Endodermal cell (in vitro differentiated cells): Measurements from ENCODE around the gene UTS2B. TPM values are rescaled to one million over a fixed set of nuclear protein-coding genes. Genes with fewer than 3 reads are reported as not detected.

ENCODE experiments used
- DNase-seq: peaks from one replicate; pipeline ENCODE4 v3.0.0-alpha.2; 2017
- H3K27ac ChIP-seq: 2 replicates; pipeline ENCODE4 v1.5.1; 2013; ENCODE audit warnings: mild to moderate bottlenecking, low read depth, low read length, moderate library complexity
- H3K27me3 ChIP-seq: 2 replicates; pipeline ENCODE4 v1.6.1; 2013; ENCODE audit warnings: mild to moderate bottlenecking, low read length, moderate library complexity; ENCODE audit not compliant: insufficient read depth, control insufficient read depth, poor library complexity, severe bottlenecking
- H3K36me3 ChIP-seq: 2 replicates; pipeline ENCODE4 v1.7.0; 2013; ENCODE audit warnings: mild to moderate bottlenecking, low read length, moderate library complexity; ENCODE audit not compliant: control insufficient read depth, insufficient read depth
- H3K4me1 ChIP-seq: one replicate; pipeline ENCODE4 v1.7.0; 2013; ENCODE audit warnings: low read length; ENCODE audit not compliant: control insufficient read depth, insufficient read depth
- H3K4me3 ChIP-seq: 2 replicates; pipeline ENCODE4 v1.5.1; 2013; ENCODE audit warnings: mild to moderate bottlenecking, low read length, moderate library complexity
- H3K9ac ChIP-seq: 2 replicates; pipeline ENCODE4 v1.6.1; 2013; ENCODE audit warnings: mild to moderate bottlenecking, low read length, moderate library complexity; ENCODE audit not compliant: poor library complexity, severe bottlenecking; ENCODE audit errors: extremely low read depth
- H3K9me3 ChIP-seq: 2 replicates; pipeline ENCODE4 v1.6.1; 2013; ENCODE audit warnings: mild to moderate bottlenecking, low read length, moderate library complexity; ENCODE audit not compliant: control insufficient read depth
- H3K27ac Mint-ChIP-seq: 2 replicates; pipeline ENCODE4 v1.8.0; 2020; ENCODE audit warnings: mixed read lengths
- H3K27me3 Mint-ChIP-seq: 2 replicates; pipeline ENCODE4 v1.8.0; 2021; ENCODE audit warnings: mild to moderate bottlenecking, mixed read lengths; ENCODE audit not compliant: insufficient read depth
- H3K36me3 Mint-ChIP-seq: 2 replicates; pipeline ENCODE4 v1.8.0; 2020; ENCODE audit warnings: low read depth, mixed read lengths
- H3K4me1 Mint-ChIP-seq: 2 replicates; pipeline ENCODE4 v1.8.0; 2020; ENCODE audit warnings: mixed read lengths
- H3K4me3 Mint-ChIP-seq: 2 replicates; pipeline ENCODE4 v1.8.0; 2020; ENCODE audit warnings: mild to moderate bottlenecking, moderate library complexity, mixed read lengths
- H3K9me3 Mint-ChIP-seq: 2 replicates; pipeline ENCODE4 v1.8.0; 2020; ENCODE audit warnings: mild to moderate bottlenecking, mixed read lengths
- CTCF ChIP-seq: fragments of 200-600 bp; sonication (generic); conservative IDR thresholded peaks from 2 replicates; pipeline ENCODE4 v1.5.0; 2021; ENCODE audit warnings: antibody characterized with exemption, mild to moderate bottlenecking
- WGBS, 2 experiments: methylation state at CpG; one replicate each; pipeline versions ENCODE4 v1.1.5 to v1.1.7; 2013; ENCODE audit warnings: missing lambda C conversion rate in 2 of 2, mixed read lengths in 1 of 2; ENCODE audit not compliant: insufficient coverage in 1 of 2, insufficient read length in 1 of 2; 5-methylcytosine and 5-hydroxymethylcytosine counted together
- total RNA-seq, 2 donors: library from RNA; stranded (reverse); fragmentation: NEBNext Ultra II Directional in 1 of 2; extraction: Animal tissue kit (Norgen Biotek cat#: 25700) in 1 of 2; gene quantifications; 2 replicates in 1 of 2; 3 replicates in 1 of 2; pipeline ENCODE4 v1.2.1, GENCODE V29; 2021

The UTS2B gene
- total RNA-seq, 2 donors from 2014 or later: 0.90 TPM; not detected in 1

- peaks cover 18% of the 10 kb centered on the region for H3K36me3 Mint-ChIP-seq
- peaks cover 34% of the 10 kb centered on the region for H3K36me3 ChIP-seq
These were observed 25.1 kb upstream of the UTS2B start for GRCh38 chr3:191355406-191355805.

DNA sequence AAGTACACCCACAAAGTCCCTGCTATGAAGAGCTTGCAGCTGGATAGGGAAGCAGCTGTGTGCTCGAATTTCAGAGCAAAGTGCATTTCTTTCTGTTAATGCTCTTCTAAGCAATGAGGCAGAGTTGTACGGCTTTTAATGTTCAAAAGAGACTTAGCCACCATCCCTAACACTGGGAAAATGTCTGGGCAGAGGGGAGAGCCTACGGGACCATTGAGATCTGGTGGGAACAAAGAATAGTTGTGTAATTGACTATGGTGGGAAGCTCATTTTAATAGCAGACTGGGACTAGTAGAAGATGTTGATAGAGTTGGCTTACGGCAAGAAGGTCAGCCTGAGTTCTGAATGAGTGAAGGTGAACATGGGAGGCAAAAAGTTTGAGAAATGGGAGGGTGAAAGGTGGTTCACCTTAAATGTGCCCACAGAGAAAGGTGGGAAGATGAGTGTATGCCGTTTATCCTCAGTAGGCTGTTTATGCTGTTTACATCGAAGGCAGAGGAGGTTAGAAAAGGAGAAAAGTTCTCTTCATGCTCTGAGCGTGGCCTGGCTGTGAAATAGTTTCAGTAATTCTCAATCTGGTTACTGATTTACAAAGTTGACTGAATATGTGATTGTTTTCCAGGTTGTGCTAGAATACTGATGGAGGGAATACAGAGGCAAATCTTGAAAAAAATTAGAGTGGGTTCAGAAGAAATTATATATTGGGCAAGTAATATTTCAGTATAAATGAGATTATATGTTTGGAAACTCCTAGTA, 22.9 kb upstream of the UTS2B start:
- H3K36me3 ChIP-seq: peaks cover 12% of the 10 kb centered on the region
- DNase-seq: no peak
- peak overlapping the region; percentile 45 for H3K27ac ChIP-seq
- H3K27me3 ChIP-seq: no peaks in the 10 kb centered on the region
- H3K27me3 Mint-ChIP-seq: no peaks in the 10 kb centered on the region
- peaks cover 33% of the 10 kb centered on the region for H3K4me1 Mint-ChIP-seq
- no peaks in the 10 kb centered on the region for H3K4me1 ChIP-seq
- H3K27ac Mint-ChIP-seq: no peak overlapping the region
- peaks cover 4% of the 10 kb centered on the region for H3K36me3 Mint-ChIP-seq
- H3K4me3 Mint-ChIP-seq: no peak overlapping the region
- no peaks in the 10 kb centered on the region for H3K9me3 ChIP-seq
- no peak for TF ChIP-seq CTCF
- H3K9me3 Mint-ChIP-seq: no peaks in the 10 kb centered on the region
- no peak overlapping the region for H3K4me3 ChIP-seq
- H3K9ac ChIP-seq: no peak overlapping the region
- 73 to 84% methylated on average over 3 to 7 of the region's 7 CpGs for WGBS, 2 experiments

More at GRCh38 chr3:191355406-191355805, 25.1 kb upstream of the UTS2B start:
- Mint-ChIP-seq H3K27ac (no peak overlapping the region), H3K27me3 (no peaks in the 10 kb centered on the region), H3K9me3 (no peaks in the 10 kb centered on the region), H3K4me1 (peaks cover 31% of the 10 kb centered on the region), H3K4me3 (no peak overlapping the region)
- no peak for TF ChIP-seq CTCF
- no peaks in the 10 kb centered on the region for H3K9me3 ChIP-seq
- no peaks in the 10 kb centered on the region for H3K4me1 ChIP-seq
- no peak overlapping the region for H3K9ac ChIP-seq
- 83% methylated on average over 4 of the region's 4 CpGs; no CpG with 5 or more reads in 1 of the 2 experiments for WGBS, 2 experiments
- DNase-seq: no peak
- H3K27me3 ChIP-seq: no peaks in the 10 kb centered on the region
- H3K4me3 ChIP-seq: no peak overlapping the region
- H3K27ac ChIP-seq: no peak overlapping the region

DNA sequence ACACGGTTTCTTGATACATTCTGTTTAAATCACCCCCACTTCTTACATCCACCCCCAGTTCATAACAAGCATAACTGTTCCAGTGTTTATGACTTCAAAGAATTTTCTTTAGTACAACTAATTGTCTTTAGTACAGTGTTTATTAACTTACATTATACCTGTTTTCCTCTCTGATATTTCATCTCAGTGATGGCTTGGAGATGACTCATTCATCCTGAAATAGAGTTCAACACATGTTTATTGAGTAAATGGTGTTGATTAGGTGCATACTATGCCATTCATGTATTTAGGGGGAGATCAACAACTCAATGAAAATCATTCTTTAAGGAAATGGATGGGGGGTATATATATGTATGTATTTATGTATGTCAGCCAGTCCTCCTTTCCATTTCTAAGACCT, 21.7 kb upstream of the UTS2B start:
- 89% methylated on average over 1 of the region's 1 CpG; no CpG with 5 or more reads in 1 of the 2 experiments for WGBS, 2 experiments
- no peak for TF ChIP-seq CTCF

More for the DNA sequence above, 21.7 kb upstream of the UTS2B start:
- Mint-ChIP-seq H3K27ac (no peak overlapping the region), H3K36me3 (no peaks in the 10 kb centered on the region), H3K9me3 (no peaks in the 10 kb centered on the region), H3K4me3 (no peak overlapping the region), H3K4me1 (peaks cover 39% of the 10 kb centered on the region), H3K27me3 (no peaks in the 10 kb centered on the region)
- Histone ChIP-seq H3K4me3 (no peak overlapping the region), H3K9me3 (no peaks in the 10 kb centered on the region), H3K9ac (no peak overlapping the region), H3K36me3 (no peaks in the 10 kb centered on the region), H3K4me1 (no peaks in the 10 kb centered on the region), H3K27ac (no peak overlapping the region), H3K27me3 (no peaks in the 10 kb centered on the region)
- DNase-seq: no peak
